ENCODE data around the gene MRFAP1.
"Not testable (repeated sequence)": the region's sequence is repeated elsewhere in the genome, so short reads cannot be mapped to it uniquely, and the experiment has no call there.

MRFAP1 gene

GRCh38 chr4:6672131-6672530, 31.6 kb downstream of the MRFAP1 start:
- no peak for DNase-seq

- DNase-seq: not testable (repeated sequence)
These were observed 32.2 kb downstream of the MRFAP1 start for GRCh38 chr4:6672541-6673190.

- DNase-seq: peak in 2 of 5 donors; percentile 41 to 48
These were observed 32.7 kb downstream of the MRFAP1 start for GRCh38 chr4:6673191-6673659.

- peak; percentile 90 to 98 (median 93) for DNase-seq
These were observed 33.4 kb downstream of the MRFAP1 start for GRCh38 chr4:6673660-6674499.

- peak in 4 of 5 donors; percentile 48 to 79 (median 62) for DNase-seq
These were observed 34.1 kb downstream of the MRFAP1 start for GRCh38 chr4:6674500-6675149.

GRCh38 chr4:6676722-6677558, 36.5 kb downstream of the MRFAP1 start:
- no peak for DNase-seq

- no peak for DNase-seq
These were observed 40.0 kb downstream of the MRFAP1 start for GRCh38 chr4:6680372-6681034.

GRCh38 chr4:6681191-6681590, 40.7 kb downstream of the MRFAP1 start:
- DNase-seq: no peak

GRCh38 chr4:6682862-6683590, 42.5 kb downstream of the MRFAP1 start:
- no peak for DNase-seq

- no peak for DNase-seq
These were observed 44.2 kb downstream of the MRFAP1 start for GRCh38 chr4:6684656-6685055.

- DNase-seq: no peak
These were observed 45.8 kb downstream of the MRFAP1 start for GRCh38 chr4:6686104-6686787.

- no peak for DNase-seq
These were observed 47.7 kb downstream of the MRFAP1 start for GRCh38 chr4:6687947-6688878.

GRCh38 chr4:6688879-6689505, 48.5 kb downstream of the MRFAP1 start:
- DNase-seq: peak in 4 of 5 donors; percentile 49 to 87 (median 60)

GRCh38 chr4:6689506-6689960, 49.0 kb downstream of the MRFAP1 start:
- no peak for DNase-seq

Data from T-helper 1 cell (primary cell).